Urothelium cell line (cell line): ENCODE measurements around the gene TEX44.

ENCODE experiments used
- DNase-seq: peaks from one replicate; pipeline ENCODE4 v3.0.0; 2011; ENCODE audit warnings: low spot score, mixed read lengths
- FAIRE-seq: peaks from 2 replicates; lab custom pipeline; 2011; peaks lifted over from hg19 to GRCh38; lab: Jason Lieb, UNC

Gene TEX44

DNA sequence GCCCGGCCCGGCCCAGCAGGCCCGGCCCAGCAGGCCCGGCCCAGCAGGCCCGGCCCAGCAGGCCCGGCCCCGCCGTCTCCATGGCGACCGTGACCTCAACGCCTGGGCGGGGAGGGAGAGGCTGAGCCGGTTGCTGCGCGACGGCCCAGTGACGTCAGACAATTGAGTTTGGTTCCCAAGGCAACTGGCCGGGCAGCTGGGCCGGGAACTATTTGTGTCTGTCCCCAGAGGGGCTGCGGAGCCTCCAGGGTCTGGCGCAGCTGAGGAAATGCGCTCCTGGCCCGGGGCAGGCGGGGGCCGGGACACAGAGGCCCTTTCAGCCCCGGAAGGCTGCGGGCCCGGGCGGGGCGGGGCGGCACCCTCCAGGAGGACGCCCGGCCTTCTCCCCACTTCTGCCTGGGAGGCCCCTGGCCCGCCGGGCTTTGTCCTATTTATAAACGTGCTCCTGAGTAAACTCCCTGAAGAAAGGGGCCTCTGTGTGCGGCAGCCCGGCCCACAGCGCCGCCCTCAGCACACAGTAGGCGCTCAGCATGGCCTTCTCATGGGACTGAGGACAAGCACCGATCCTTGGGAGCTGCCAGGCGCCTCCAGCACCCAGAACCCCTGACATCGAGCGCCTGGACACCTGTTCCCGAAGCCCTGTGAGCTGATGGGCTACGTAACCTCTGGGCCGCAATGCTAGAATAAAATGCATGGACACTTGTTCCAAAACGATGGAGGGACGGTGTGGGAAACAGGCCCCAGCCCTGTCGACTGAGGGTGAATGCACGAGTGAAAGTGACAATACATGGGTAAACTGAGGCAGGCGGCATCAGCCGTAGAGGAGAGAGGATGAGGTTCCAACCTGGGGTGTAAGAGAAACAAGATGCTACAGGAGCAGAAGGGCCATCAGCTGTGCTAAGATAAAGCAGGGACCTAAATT lies 12.3 kb downstream of the TEX44 start:
- peak; percentile 93 for FAIRE-seq
- peak; percentile 97 for DNase-seq

GRCh38 chr2:231605607-231606091 lies 13.0 kb downstream of the TEX44 start:
- DNase-seq (no peak), FAIRE-seq (no peak)

- FAIRE-seq: no peak
- DNase-seq: no peak
These were observed 14.3 kb downstream of the TEX44 start for GRCh38 chr2:231606941-231607340.

GRCh38 chr2:231611273-231612108 lies 18.8 kb downstream of the TEX44 start:
- DNase-seq: peak; percentile 86

DNA sequence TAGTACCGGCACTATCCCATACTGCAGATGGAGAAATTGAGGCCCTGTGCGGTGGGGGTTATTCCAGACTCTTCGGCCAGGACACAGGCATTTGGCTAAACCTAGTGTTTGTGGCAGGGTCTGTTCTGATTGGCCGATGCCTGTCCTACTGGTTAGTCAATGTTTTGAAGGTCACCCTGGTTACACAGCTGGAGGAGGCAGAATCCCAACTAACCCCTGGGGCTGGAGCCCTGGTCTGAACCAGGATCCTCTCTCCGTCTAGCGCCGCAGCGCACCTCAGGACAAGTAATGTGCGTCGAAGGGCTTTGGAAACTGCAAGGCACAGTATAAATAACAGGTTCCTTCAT lies 19.4 kb downstream of the TEX44 start:
- FAIRE-seq (no peak), DNase-seq (peak; percentile 68)

More at GRCh38 chr2:231611273-231612108, 18.8 kb downstream of the TEX44 start:
- FAIRE-seq: no peak

- FAIRE-seq: no peak
These were observed 20.0 kb downstream of the TEX44 start for GRCh38 chr2:231612456-231613330.

GRCh38 chr2:231613331-231613662 lies 20.6 kb downstream of the TEX44 start:
- FAIRE-seq (no peak), DNase-seq (no peak)

More at GRCh38 chr2:231612456-231613330, 20.0 kb downstream of the TEX44 start:
- peak; percentile 92 for DNase-seq

GRCh38 chr2:231613663-231614558 lies 21.2 kb downstream of the TEX44 start:
- DNase-seq (peak; percentile 92), FAIRE-seq (no peak)

GRCh38 chr2:231614559-231615057 lies 21.9 kb downstream of the TEX44 start:
- no peak for FAIRE-seq
- DNase-seq: no peak

- DNase-seq (no peak), FAIRE-seq (no peak)
These were observed 22.5 kb downstream of the TEX44 start for GRCh38 chr2:231615058-231615671.

DNA sequence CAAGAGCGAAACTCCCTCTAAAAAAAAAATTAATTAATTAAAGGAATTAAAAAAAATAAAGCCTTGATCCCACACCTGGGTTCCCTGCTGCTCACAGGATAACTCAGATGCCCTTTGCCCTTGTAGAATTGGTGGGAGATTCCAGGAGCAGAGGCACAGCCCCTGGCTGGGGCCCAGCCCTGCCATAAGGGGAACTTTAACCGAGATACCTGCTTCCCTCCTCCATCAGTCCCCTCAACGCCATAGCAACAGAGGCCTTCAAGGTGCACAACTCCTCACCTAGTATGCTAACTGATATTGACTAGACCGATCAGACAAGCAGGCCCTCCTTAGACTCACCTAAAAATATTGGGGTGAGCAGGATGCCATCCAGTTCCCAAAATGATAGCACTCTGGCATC lies 23.6 kb downstream of the TEX44 start:
- DNase-seq (no peak), FAIRE-seq (no peak)

DNA sequence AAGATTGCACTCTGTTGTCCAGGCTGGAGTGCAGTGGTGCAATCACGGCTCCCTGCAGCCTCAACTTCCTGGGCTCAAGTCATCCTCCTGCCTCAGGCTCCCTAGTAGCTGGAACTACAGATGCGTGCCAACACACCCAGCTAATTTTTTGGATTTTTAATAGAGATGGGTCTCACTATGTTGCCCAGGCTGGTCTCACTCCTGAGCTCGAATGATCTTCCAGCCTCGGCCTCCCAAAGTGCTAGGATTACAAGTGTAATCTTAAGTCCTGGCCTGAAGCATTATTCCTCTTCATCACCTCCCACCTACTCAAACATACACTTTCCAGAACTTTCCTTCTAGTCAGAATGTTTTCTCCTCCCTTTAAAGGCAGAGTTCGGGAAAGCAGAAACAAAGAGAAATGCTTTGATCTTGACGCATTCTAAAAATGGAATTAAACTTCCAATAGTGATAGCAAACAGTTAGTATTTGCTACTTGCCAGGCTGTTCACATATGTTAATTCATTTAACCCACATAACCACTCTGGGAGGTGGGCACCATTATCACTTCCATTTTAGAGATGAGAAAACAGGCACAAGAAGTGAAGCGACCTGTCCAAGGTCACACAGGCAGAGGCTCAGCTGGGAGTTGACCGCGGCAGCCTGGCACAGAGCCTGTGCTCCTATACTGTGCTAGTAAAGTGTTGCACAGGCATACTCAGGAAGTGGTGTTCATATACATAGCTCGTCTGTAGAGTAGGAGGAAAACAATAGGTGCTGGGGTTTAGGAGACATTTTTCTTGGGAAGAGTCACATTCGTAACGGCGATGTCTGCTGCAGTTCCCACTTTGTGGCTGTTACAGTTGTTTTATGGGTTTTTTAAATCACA lies 24.6 kb downstream of the TEX44 start:
- DNase-seq (peak; percentile 42), FAIRE-seq (peak; percentile 35)

- DNase-seq (no peak), FAIRE-seq (no peak)
These were observed 28.6 kb downstream of the TEX44 start for GRCh38 chr2:231621051-231621879.

GRCh38 chr2:231622963-231623362 lies 30.3 kb downstream of the TEX44 start:
- DNase-seq: peak; percentile 44
- no peak for FAIRE-seq

- no peak for FAIRE-seq
These were observed 33.8 kb downstream of the TEX44 start for GRCh38 chr2:231626449-231626848.

DNA sequence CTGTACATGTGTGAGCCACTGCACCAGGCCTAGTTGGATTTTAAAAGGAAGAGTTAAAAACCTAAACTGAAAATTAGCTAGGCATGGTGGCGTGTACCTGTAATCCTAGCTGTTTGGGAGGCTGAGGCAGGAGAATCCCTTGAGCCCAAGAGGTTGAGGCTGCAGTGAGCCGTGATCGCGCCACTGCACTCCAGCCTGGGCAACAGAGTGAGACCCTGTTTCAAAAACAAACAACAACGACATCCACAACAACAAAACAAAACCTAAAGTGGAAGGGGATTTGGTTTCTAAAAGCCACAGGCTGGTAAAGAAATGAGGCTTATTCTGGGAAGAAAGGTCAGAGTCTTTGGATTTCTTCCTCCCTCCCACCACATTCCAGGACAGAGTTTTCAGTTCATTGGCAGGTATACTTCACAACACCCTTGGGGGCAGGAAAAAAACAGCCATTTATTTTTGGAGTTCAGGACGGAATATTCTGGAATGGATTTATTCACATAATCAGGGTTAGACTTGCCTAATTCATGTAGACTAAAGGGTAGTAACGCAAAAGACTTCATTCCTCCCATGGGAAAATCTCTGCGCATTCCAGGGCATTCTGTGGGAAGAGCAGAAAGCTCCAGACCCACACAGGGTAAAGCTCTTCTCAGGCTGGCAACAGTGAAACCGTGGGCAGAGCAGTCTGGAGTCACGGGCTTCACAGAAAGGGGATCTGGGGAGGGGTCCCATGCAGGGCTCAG lies 34.9 kb downstream of the TEX44 start:
- no peak for DNase-seq
- FAIRE-seq: no peak

More at GRCh38 chr2:231626449-231626848, 33.8 kb downstream of the TEX44 start:
- DNase-seq: no peak
